Activated CD4-positive, CD25-positive, alpha-beta regulatory T cell (primary cell): ENCODE results near the gene KIF12.
"Not testable (repeated sequence)": the region's sequence is repeated elsewhere in the genome, so short reads cannot be mapped to it uniquely, and the experiment has no call there.

Source experiments
- DNase-seq, 4 experiments: peaks; one replicate each; lab custom pipeline; 2025; lab: John Stamatoyannopoulos, UW

Gene KIF12

DNA sequence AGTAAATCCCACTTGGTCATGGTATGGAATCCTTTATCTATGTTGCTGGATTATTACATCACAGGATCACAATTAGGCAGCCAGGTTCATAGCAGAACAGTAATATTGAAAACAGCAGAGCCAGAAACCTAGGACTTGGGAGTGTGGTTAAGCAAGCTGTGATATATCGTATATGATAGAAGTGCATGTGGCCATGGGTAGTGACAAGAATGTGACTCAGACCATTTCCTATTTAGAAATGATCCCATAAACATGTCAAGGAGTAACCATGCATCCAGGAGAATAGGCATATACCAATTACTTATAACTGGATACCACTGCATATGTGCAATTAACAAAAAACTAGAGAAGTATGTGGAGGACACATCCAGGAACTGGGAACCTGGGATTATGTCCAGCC is 52.2 kb downstream of the KIF12 start:
- DNase-seq: no peak

DNA sequence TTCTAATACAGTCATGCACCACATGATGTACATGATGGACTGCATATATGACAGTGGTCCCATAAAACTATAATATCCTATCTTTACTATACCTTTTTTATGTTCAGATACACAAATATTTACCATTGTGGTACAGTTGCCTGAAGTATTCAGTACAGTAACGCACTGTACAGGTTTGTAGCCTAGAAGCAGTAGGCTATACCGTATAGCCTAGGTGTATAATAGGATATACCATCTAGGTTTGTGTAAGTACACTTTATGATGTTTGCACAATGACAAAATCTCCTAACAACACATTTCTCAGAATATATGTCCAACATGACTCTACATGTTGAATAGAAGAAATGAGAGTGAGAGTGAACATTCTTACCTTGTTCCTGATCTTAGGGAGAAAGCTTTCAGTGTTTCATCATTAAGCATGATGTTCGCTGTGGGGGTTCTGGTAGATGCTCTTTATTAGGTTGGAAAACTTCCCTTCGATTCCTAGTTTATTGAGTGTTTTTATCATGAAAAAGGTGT is 52.8 kb downstream of the KIF12 start:
- no peak for DNase-seq

DNA sequence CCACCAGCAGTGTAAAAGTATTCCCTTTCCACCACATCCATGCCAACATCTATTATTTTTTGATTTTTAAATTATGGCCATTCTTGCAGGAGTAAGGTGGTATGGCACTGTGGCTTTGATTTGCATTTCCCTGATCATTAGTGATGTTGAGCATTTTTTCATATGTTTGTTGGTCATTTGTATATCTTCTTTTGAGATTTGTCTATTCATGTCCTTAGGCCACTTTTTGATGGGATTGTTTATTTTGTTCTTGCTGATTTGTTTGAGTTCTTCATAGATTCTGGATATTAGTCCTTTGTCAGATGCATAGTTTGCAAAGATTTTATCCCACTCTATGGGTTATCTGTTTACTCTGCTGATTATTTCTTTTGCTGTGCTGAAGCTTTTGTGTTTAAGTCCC is 55.4 kb downstream of the KIF12 start:
- DNase-seq: not testable (repeated sequence)
